HCT116 (cell line): ENCODE measurements around the gene IKZF3.
"Not testable (repeated sequence)": the region's sequence is repeated elsewhere in the genome, so short reads cannot be mapped to it uniquely, and the experiment has no call there.

Experiments used
- ATF3 ChIP-seq: IDR thresholded peaks from 2 replicates; pipeline ENCODE4 v1.6.1; 2012
- CTCF ChIP-seq, 3 experiments: fragments of 200-600 bp in 1 of 3; sonication (generic) in 1 of 3; IDR thresholded peaks in 2 of 3; conservative IDR thresholded peaks in 1 of 3; 2 replicates each; pipeline ENCODE4 v1.5.1; 2012 to 2017; ENCODE audit warnings: low read depth in 2 of 3, low read length in 2 of 3, antibody characterized with exemption in 1 of 3, borderline replicate concordance in 1 of 3, control low read depth in 1 of 3, mild to moderate bottlenecking in 1 of 3, mixed read lengths in 1 of 3, mixed run types in 1 of 3, moderate library complexity in 1 of 3; ENCODE audit not compliant: insufficient read depth in 1 of 3
- ELF1 ChIP-seq: IDR thresholded peaks from 2 replicates; pipeline ENCODE4 v1.6.1; 2012; ENCODE audit warnings: low read depth, borderline replicate concordance
- EZH2 ChIP-seq: fragments of 200-600 bp; sonication (generic); IDR thresholded peaks from 2 replicates; pipeline ENCODE4 v1.6.1; 2017; ENCODE audit warnings: antibody characterized with exemption, mixed run types
- EZH2phosphoT487 ChIP-seq: fragments of 200-600 bp; IDR thresholded peaks from 2 replicates; pipeline ENCODE4 v1.6.1; 2018; ENCODE audit warnings: antibody characterized with exemption, borderline replicate concordance
- JUND ChIP-seq: IDR thresholded peaks from 2 replicates; pipeline ENCODE4 v1.6.1; 2012
- POLR2A ChIP-seq: IDR thresholded peaks from 2 replicates; pipeline ENCODE4 v1.7.0; 2011; ENCODE audit warnings: borderline replicate concordance; ENCODE audit not compliant: insufficient read depth, insufficient read length; ENCODE audit errors: extremely low read depth
- POLR2AphosphoS5 ChIP-seq: IDR thresholded peaks from 2 replicates; pipeline ENCODE4 v1.6.1; 2011; ENCODE audit warnings: mild to moderate bottlenecking, low read depth, low read length, moderate library complexity
- RAD21 ChIP-seq: IDR thresholded peaks from 2 replicates; pipeline ENCODE4 v1.6.1; 2012; ENCODE audit warnings: low read depth, mild to moderate bottlenecking
- SP1 ChIP-seq: IDR thresholded peaks from 2 replicates; pipeline ENCODE4 v1.6.1; 2012; ENCODE audit warnings: low read depth
- SRF ChIP-seq: IDR thresholded peaks from 2 replicates; pipeline ENCODE4 v1.6.1; 2012; ENCODE audit warnings: low read depth
- ZBTB33 ChIP-seq: IDR thresholded peaks from 2 replicates; pipeline ENCODE4 v1.6.1; 2011; ENCODE audit warnings: mild to moderate bottlenecking, low read length, moderate library complexity; ENCODE audit not compliant: insufficient replicate concordance; ENCODE audit errors: extremely low read depth
- ZFX ChIP-seq: fragments of 450-650 bp; IDR thresholded peaks from 2 replicates; pipeline ENCODE4 v1.6.1; 2017
- TF ChIP-seq, protein P1 (sequence below): IDR thresholded peaks from 2 replicates; pipeline ENCODE4 v1.6.1; 2012; ENCODE audit warnings: low read depth

GRCh38 chr17:39764171-39764570, 99.9 kb downstream of the IKZF3 start:
- not testable (repeated sequence) for TF ChIP-seq SRF; CTCF (IDR thresholded peaks at IDR 0.05 in 2 of 3, conservative IDR thresholded peaks at IDR 0.05 in 1 of 3; ENCODE audit: borderline replicate concordance in 1 of 3, insufficient read depth in 1 of 3, low read depth in 2 of 3, low read length in 2 of 3); EZH2; ZFX; JUND; EZH2phosphoT487; SP1; ELF1; POLR2A; POLR2AphosphoS5; ZBTB33; ATF3; RAD21
- TF ChIP-seq, protein P1, sequence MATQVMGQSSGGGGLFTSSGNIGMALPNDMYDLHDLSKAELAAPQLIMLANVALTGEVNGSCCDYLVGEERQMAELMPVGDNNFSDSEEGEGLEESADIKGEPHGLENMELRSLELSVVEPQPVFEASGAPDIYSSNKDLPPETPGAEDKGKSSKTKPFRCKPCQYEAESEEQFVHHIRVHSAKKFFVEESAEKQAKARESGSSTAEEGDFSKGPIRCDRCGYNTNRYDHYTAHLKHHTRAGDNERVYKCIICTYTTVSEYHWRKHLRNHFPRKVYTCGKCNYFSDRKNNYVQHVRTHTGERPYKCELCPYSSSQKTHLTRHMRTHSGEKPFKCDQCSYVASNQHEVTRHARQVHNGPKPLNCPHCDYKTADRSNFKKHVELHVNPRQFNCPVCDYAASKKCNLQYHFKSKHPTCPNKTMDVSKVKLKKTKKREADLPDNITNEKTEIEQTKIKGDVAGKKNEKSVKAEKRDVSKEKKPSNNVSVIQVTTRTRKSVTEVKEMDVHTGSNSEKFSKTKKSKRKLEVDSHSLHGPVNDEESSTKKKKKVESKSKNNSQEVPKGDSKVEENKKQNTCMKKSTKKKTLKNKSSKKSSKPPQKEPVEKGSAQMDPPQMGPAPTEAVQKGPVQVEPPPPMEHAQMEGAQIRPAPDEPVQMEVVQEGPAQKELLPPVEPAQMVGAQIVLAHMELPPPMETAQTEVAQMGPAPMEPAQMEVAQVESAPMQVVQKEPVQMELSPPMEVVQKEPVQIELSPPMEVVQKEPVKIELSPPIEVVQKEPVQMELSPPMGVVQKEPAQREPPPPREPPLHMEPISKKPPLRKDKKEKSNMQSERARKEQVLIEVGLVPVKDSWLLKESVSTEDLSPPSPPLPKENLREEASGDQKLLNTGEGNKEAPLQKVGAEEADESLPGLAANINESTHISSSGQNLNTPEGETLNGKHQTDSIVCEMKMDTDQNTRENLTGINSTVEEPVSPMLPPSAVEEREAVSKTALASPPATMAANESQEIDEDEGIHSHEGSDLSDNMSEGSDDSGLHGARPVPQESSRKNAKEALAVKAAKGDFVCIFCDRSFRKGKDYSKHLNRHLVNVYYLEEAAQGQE = not testable (repeated sequence)
